Endothelial cell (in vitro differentiated cells): Measurements from ENCODE around the gene INPPL1. TPM values are rescaled to one million over a fixed set of nuclear protein-coding genes. Genes with fewer than 3 reads are reported as not detected.
"Not testable (repeated sequence)": the region's sequence is repeated elsewhere in the genome, so short reads cannot be mapped to it uniquely, and the experiment has no call there.

ENCODE experiments used
- DNase-seq: peaks from one replicate; pipeline ENCODE4 v3.0.0; 2021; ENCODE audit warnings: low spot score
- H3K27ac Mint-ChIP-seq: one replicate; pipeline ENCODE4 v1.8.0; 2021; ENCODE audit warnings: mixed read lengths, inconsistent platforms; ENCODE audit not compliant: unreplicated experiment
- H3K27me3 Mint-ChIP-seq: one replicate; pipeline ENCODE4 v1.8.0; 2021; ENCODE audit warnings: mild to moderate bottlenecking, moderate library complexity, mixed read lengths, inconsistent platforms; ENCODE audit not compliant: unreplicated experiment
- H3K36me3 Mint-ChIP-seq: one replicate; pipeline ENCODE4 v1.8.0; 2021; ENCODE audit warnings: mild to moderate bottlenecking, low read depth, mixed read lengths, inconsistent platforms; ENCODE audit not compliant: unreplicated experiment
- H3K4me1 Mint-ChIP-seq: one replicate; pipeline ENCODE4 v1.8.0; 2021; ENCODE audit warnings: mild to moderate bottlenecking, mixed read lengths, inconsistent platforms; ENCODE audit not compliant: unreplicated experiment
- H3K4me3 Mint-ChIP-seq: one replicate; pipeline ENCODE4 v1.8.0; 2021; ENCODE audit warnings: mild to moderate bottlenecking, mixed read lengths, inconsistent platforms; ENCODE audit not compliant: unreplicated experiment
- H3K9me3 Mint-ChIP-seq: one replicate; pipeline ENCODE4 v1.8.0; 2021; ENCODE audit warnings: mixed read lengths, inconsistent platforms; ENCODE audit not compliant: unreplicated experiment
- total RNA-seq: library from RNA; stranded (reverse); fragmentation: NEBNext Ultra II Directional; extraction: Animal tissue kit (Norgen Biotek cat#: 25700); gene quantifications from one replicate; pipeline ENCODE4 v1.2.1, GENCODE V29; 2021; ENCODE audit not compliant: unreplicated experiment
- TF ChIP-seq, protein P1 (sequence below): fragments of 200-600 bp; sonication (generic); IDR thresholded peaks from one replicate; pipeline ENCODE4 v1.5.0; 2021; ENCODE audit warnings: antibody characterized with exemption; ENCODE audit not compliant: unreplicated experiment

The INPPL1 gene
- total RNA-seq, 1 donor from 2014 or later, result 168 TPM

DNA sequence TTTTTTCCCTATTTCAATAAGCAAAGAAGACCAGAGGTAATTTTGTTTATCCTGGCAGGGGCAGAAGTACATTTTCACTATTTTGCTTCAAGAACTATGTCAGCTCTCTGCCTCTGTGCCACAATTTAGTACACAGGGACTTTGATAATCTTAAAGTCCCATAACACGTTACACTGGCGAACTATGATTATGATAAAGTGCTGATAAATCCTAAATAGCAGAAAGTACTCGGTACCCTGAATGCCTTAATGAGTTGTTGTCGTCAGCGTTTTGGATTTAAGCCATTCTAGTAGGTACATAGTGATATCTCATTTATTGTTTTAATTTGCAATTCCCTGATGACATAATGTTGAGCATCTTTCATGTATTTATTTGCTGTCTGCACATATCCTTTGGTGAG lies 36.0 kb downstream of the INPPL1 start:
- Mint-ChIP-seq H3K4me1 (peaks cover under 1% of the 10 kb centered on the region), H3K36me3 (no peaks in the 10 kb centered on the region), H3K27me3 (no peaks in the 10 kb centered on the region), H3K27ac (no peak overlapping the region), H3K4me3 (no peak overlapping the region), H3K9me3 (no peaks in the 10 kb centered on the region)
- no peak for DNase-seq
- TF ChIP-seq, protein P1, sequence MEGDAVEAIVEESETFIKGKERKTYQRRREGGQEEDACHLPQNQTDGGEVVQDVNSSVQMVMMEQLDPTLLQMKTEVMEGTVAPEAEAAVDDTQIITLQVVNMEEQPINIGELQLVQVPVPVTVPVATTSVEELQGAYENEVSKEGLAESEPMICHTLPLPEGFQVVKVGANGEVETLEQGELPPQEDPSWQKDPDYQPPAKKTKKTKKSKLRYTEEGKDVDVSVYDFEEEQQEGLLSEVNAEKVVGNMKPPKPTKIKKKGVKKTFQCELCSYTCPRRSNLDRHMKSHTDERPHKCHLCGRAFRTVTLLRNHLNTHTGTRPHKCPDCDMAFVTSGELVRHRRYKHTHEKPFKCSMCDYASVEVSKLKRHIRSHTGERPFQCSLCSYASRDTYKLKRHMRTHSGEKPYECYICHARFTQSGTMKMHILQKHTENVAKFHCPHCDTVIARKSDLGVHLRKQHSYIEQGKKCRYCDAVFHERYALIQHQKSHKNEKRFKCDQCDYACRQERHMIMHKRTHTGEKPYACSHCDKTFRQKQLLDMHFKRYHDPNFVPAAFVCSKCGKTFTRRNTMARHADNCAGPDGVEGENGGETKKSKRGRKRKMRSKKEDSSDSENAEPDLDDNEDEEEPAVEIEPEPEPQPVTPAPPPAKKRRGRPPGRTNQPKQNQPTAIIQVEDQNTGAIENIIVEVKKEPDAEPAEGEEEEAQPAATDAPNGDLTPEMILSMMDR, result no peak

DNA sequence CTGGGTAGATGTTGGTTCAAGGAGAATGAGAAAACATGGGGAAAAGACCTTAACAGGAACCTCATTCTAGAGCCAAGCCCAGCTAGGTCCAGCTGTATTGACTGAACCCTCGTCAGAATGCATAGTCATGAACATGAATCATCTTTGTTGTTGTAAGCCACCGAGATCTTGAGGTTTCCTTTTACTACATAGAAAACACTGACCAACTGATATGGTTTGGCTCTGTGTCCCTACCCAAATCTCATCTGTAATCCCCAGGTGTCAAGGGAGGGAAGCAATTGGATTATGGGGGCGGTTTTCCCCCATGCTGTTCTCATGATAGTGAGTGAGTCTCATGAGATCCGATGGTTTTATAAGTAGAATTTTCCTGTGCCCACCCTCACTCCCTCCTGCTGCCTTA lies 38.8 kb downstream of the INPPL1 start:
- no peak overlapping the region for H3K4me3 Mint-ChIP-seq
- peaks cover 13% of the 10 kb centered on the region for H3K4me1 Mint-ChIP-seq
- H3K36me3 Mint-ChIP-seq, result no peaks in the 10 kb centered on the region
- H3K27me3 Mint-ChIP-seq, result no peaks in the 10 kb centered on the region
- DNase-seq, result no peak
- H3K27ac Mint-ChIP-seq, result no peak overlapping the region
- H3K9me3 Mint-ChIP-seq, result no peaks in the 10 kb centered on the region
- TF ChIP-seq, protein P1, result no peak

DNA sequence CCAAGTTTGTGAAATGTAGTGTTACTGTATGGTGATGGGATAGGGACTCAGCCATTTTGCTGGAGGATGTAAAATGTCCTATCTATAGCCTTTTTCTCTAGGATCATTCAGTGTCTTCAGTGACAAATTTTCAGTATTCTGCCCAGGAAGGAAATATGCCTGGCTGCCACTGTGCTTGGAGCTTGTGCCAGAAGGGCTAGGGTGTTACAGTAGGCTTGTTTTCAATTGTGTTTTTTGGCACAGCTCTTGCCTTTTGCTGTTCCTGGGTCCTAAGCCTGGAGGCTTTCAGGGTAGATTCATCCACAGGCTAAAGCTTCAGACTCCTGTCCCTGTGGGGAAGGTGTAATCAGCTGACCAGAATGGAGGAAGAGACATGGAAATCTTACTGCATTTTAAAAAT lies 41.4 kb downstream of the INPPL1 start:
- Mint-ChIP-seq H3K9me3 (no peaks in the 10 kb centered on the region), H3K27ac (peak overlapping the region; percentile 6), H3K27me3 (peaks cover 3% of the 10 kb centered on the region), H3K4me1 (peaks cover 13% of the 10 kb centered on the region), H3K4me3 (no peak overlapping the region), H3K36me3 (no peaks in the 10 kb centered on the region)
- TF ChIP-seq, protein P1, result no peak
- no peak for DNase-seq

DNA sequence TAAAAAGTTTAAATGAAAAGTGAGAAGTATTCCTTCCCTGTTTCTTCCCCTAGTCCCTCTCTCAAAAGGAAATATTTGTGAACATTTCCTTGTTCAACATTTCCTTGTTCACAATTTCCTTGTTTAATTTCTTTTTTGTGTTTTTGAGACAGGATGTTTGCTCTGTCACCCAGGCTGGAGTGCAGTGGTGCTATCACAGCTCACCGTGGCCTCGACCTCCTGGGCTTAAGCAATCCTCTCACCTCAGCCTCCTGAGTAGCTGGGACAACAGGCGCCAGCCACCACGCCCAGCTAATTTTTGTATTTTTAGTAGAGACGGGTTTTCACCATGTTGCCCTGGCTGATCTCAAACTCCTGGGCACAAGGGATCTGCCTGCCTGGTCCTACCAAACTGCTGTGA lies 42.4 kb downstream of the INPPL1 start:
- H3K4me3 Mint-ChIP-seq, H3K27me3 Mint-ChIP-seq, DNase-seq, H3K36me3 Mint-ChIP-seq, H3K9me3 Mint-ChIP-seq, H3K27ac Mint-ChIP-seq: not testable (repeated sequence)
- peaks cover 13% of the 10 kb centered on the region for H3K4me1 Mint-ChIP-seq

DNA sequence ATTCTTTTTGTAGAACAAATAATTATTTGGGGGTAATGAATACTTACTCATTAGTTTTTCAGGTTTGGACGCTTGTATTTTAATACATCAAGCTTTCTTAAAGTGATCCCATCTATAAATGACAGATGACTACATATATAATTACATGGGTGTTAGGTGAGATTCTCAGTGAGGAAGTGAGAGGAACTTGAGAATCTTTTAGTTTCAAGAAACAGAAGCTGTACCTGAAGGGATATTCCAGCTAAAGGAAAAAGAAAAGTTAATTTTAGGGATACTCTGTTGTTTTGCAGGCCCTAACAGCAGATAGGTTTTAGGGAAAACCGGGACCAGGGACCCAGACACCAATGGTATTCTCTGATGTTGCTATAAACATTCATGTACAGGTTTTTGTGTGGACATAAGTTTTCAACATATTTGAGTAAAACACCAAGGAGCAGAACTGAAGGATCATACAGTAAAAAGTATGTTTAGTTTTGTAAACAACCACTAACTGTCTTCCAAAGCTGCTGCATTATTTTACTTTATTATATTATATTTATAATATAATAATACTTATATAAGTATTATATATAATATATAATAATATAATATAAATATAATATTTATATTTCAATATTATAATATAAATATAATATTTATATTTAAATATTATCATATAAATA lies 43.5 kb downstream of the INPPL1 start:
- Mint-ChIP-seq H3K4me1 (peaks cover 13% of the 10 kb centered on the region), H3K9me3 (no peaks in the 10 kb centered on the region), H3K27ac (no peak overlapping the region), H3K36me3 (no peaks in the 10 kb centered on the region), H3K4me3 (no peak overlapping the region), H3K27me3 (peaks cover 3% of the 10 kb centered on the region)
- TF ChIP-seq, protein P1, result no peak
- DNase-seq, result no peak
